SH-SY5Y (cell line): Measurements from ENCODE around the gene CLDN9.

Experiments used
- GATA2 ChIP-seq: IDR thresholded peaks from 2 replicates; pipeline ENCODE4 v1.6.1; 2011; ENCODE audit warnings: mild to moderate bottlenecking, low read depth, low read length
- GATA3 ChIP-seq: IDR thresholded peaks from 2 replicates; pipeline ENCODE4 v1.6.1; 2011; ENCODE audit warnings: low read depth, mild to moderate bottlenecking, low read length, moderate library complexity

DNA sequence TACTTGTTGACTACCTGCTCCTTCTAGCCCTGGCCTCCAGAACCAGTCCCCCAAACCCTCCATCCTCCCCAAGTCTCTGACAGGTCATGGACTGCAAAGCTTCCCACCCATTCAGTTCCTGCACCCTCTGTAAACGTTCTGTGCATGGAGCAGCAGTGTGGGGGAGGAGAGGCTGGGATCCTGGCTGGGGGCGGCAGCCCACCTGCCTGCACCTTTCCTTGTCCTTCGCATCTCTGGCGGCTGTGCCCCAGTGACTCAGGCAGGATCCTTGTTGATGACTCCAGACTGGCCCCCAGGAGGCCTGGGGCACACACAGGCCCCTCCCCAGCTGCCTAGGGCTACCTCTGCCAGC lies 30.8 kb upstream of the CLDN9 start:
- TF ChIP-seq GATA2 (no peak), GATA3 (no peak)
